ENCODE data around the gene ASAP2. TPM values are rescaled to one million over a fixed set of nuclear protein-coding genes. Genes with fewer than 3 reads are reported as not detected.

The ASAP2 gene
- total and polyA plus RNA-seq, 2 donors (not counting 1 experiment from before 2014, with no cell fraction given), result 0.04 TPM; not detected in 1

DNA sequence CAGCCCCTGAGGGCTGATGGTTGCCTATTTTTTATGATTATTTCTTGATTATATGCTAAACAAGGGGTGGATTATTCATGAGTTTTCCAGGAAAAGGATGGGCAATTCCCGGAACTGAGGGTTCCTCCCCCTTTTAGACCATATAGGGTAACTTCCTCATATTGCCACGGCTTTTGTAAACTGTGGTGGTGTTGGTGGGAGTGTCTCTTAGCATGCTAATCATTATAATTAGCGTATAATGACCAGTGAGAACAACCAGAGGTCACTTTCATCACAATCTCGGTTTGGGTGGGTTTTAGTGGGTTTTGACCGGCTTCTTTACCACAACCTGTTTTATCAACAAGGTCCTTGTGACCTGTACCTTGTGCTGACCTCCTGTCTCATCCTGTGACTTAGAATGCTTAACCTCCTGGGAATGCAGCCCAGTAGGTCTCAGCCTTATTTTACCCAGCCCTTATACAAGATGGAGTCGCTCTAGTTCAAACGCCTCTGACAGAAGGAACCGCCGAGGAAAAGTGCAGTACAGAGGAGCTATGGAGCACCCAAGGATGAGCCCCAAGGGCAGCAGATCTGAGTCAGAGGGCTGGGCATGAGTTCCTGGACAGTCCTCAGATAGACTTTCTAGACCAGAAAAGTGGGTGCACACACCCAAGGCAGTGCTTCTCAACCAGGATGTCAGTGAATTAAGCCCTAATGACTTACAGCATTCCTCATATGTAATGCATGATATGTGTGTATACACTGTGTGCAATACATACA, 37.1 kb upstream of the ASAP2 start:
- Histone ChIP-seq H4K20me1 (ENCODE audit: control insufficient read depth, insufficient read depth, low read length, poor library complexity, severe bottlenecking) (no peaks in the 10 kb centered on the region), H3K4me2 (replicated peaks; ENCODE audit: low read depth, low read length, poor library complexity, severe bottlenecking) (no peak overlapping the region), H3K36me3 (replicated peaks in 1 of 2; ENCODE audit: control extremely low read depth in 1 of 2, control insufficient read depth in 1 of 2, extremely low read depth in 1 of 2, insufficient read depth in 2 of 2, low read length in 1 of 2) (no peaks in the 10 kb centered on the region), H3K9me3 (ENCODE audit: control extremely low read depth in 1 of 3, control insufficient read depth in 2 of 3, insufficient read depth in 1 of 3, low read length in 2 of 3) (no peaks in the 10 kb centered on the region), H3K9ac (ENCODE audit: low read length) (no peak overlapping the region), H2AFZ (ENCODE audit: insufficient read depth, low read depth, low read length, poor library complexity, severe bottlenecking) (no peak overlapping the region), H3K4me1 (ENCODE audit: control insufficient read depth in 2 of 2, insufficient read depth in 2 of 2, low read length in 2 of 2) (no peaks in the 10 kb centered on the region), H3K27me3 (replicated peaks in 1 of 4; ENCODE audit: control extremely low read depth in 1 of 4, control insufficient read depth in 3 of 4, insufficient read depth in 4 of 4, low read length in 3 of 4) (no peaks in the 10 kb centered on the region), H3K27ac (ENCODE audit: low read length in 2 of 2) (no peak overlapping the region), H3K79me2 (ENCODE audit: control insufficient read depth, insufficient read depth, low read length) (no peaks in the 10 kb centered on the region), H3K4me3 (ENCODE audit: control extremely low read depth in 1 of 5, extremely low read depth in 1 of 5, insufficient read depth in 1 of 5, low read depth in 2 of 5, low read length in 4 of 5) (no peak overlapping the region)
- Mint-ChIP-seq H3K27ac (no peak overlapping the region), H3K9me3 (ENCODE audit: insufficient read depth) (no peaks in the 10 kb centered on the region), H3K4me1 (no peaks in the 10 kb centered on the region), H3K4me3 (no peak overlapping the region), H3K27me3 (peaks cover 30% of the 10 kb centered on the region)
- no peak for DNase-seq
- CTCF ChIA-PET, result no interaction called here
- TF ChIP-seq EZH2 (IDR thresholded peaks at IDR 0.05; ENCODE audit: borderline replicate concordance, insufficient read depth, low read depth, low read length, poor library complexity, severe bottlenecking), result no peak
- TF ChIP-seq, protein P1, sequence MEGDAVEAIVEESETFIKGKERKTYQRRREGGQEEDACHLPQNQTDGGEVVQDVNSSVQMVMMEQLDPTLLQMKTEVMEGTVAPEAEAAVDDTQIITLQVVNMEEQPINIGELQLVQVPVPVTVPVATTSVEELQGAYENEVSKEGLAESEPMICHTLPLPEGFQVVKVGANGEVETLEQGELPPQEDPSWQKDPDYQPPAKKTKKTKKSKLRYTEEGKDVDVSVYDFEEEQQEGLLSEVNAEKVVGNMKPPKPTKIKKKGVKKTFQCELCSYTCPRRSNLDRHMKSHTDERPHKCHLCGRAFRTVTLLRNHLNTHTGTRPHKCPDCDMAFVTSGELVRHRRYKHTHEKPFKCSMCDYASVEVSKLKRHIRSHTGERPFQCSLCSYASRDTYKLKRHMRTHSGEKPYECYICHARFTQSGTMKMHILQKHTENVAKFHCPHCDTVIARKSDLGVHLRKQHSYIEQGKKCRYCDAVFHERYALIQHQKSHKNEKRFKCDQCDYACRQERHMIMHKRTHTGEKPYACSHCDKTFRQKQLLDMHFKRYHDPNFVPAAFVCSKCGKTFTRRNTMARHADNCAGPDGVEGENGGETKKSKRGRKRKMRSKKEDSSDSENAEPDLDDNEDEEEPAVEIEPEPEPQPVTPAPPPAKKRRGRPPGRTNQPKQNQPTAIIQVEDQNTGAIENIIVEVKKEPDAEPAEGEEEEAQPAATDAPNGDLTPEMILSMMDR (IDR thresholded peaks at IDR 0.05), result no peak
- intact Hi-C loops (cut with micrococcal nuclease), result no loop called here
- no peak for ATAC-seq (ENCODE audit: low read depth)
- POLR2A ChIA-PET, result no interaction called here
- 87% methylated on average over 2 of the region's 9 CpGs for WGBS (ENCODE audit: insufficient coverage)

DNA sequence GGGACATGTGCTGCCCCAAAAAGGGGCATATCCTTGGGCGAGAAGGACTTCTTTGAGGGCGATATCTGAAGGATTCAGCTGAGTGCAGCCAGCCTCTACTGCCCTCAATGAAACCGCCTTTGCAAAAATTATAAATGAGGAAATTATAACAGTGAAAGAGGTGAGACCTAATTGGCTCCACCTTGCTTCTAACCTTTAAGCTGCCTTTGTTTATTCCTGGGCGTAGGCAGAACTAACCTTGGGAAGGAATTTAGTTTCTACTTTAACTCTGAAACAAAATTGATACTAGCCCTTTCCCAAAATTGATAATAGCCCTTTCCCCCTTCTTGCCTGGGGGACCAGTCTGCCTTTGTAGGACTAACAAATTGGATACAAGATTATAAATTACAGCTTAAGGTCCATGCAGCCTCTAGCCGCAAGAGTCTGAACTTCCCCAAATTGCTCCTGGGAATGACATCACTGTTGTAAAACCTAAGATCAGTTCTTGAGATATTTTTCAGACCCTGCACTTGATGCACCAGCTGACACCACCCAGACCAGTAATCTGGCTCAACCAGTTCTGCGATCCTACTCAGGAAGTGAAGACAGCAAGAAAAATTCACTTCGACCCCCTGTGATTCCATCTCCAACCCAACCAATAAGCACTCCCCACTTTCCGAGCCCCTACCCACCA, 36.0 kb upstream of the ASAP2 start:
- ChIA-PET POLR2A (no interaction called here), CTCF (no interaction called here)
- Mint-ChIP-seq H3K4me3 (no peak overlapping the region), H3K4me1 (no peaks in the 10 kb centered on the region), H3K9me3 (ENCODE audit: insufficient read depth) (no peaks in the 10 kb centered on the region), H3K27ac (no peak overlapping the region), H3K27me3 (peaks cover 30% of the 10 kb centered on the region)
- no peak overlapping the region for H3K4me2 ChIP-seq (replicated peaks; ENCODE audit: low read depth, low read length, poor library complexity, severe bottlenecking)
- TF ChIP-seq EZH2 (IDR thresholded peaks at IDR 0.05; ENCODE audit: borderline replicate concordance, insufficient read depth, low read depth, low read length, poor library complexity, severe bottlenecking), result no peak
- TF ChIP-seq, protein P1 (IDR thresholded peaks at IDR 0.05), result no peak
- no peaks in the 10 kb centered on the region for H3K9me3 ChIP-seq (ENCODE audit: control extremely low read depth in 1 of 3, control insufficient read depth in 2 of 3, insufficient read depth in 1 of 3, low read length in 2 of 3)
- DNase-seq (no peak), ATAC-seq (ENCODE audit: low read depth) (no peak)
- WGBS (ENCODE audit: insufficient coverage), result 54% methylated on average over 2 of the region's 8 CpGs
- H3K27ac ChIP-seq (ENCODE audit: low read length in 2 of 2), result no peak overlapping the region
- no peaks in the 10 kb centered on the region for H3K27me3 ChIP-seq (replicated peaks in 1 of 4; ENCODE audit: control extremely low read depth in 1 of 4, control insufficient read depth in 3 of 4, insufficient read depth in 4 of 4, low read length in 3 of 4)
- H3K4me3 ChIP-seq (ENCODE audit: control extremely low read depth in 1 of 5, extremely low read depth in 1 of 5, insufficient read depth in 1 of 5, low read depth in 2 of 5, low read length in 4 of 5), result no peak overlapping the region
- H3K79me2 ChIP-seq (ENCODE audit: control insufficient read depth, insufficient read depth, low read length), result no peaks in the 10 kb centered on the region
- H2AFZ ChIP-seq (ENCODE audit: insufficient read depth, low read depth, low read length, poor library complexity, severe bottlenecking), result no peak overlapping the region
- no peak overlapping the region for H3K9ac ChIP-seq (ENCODE audit: low read length)
- no peaks in the 10 kb centered on the region for H3K4me1 ChIP-seq (ENCODE audit: control insufficient read depth in 2 of 2, insufficient read depth in 2 of 2, low read length in 2 of 2)
- intact Hi-C loops (cut with micrococcal nuclease), result no loop called here
- no peaks in the 10 kb centered on the region for H4K20me1 ChIP-seq (ENCODE audit: control insufficient read depth, insufficient read depth, low read length, poor library complexity, severe bottlenecking)
- no peaks in the 10 kb centered on the region for H3K36me3 ChIP-seq (replicated peaks in 1 of 2; ENCODE audit: control extremely low read depth in 1 of 2, control insufficient read depth in 1 of 2, extremely low read depth in 1 of 2, insufficient read depth in 2 of 2, low read length in 1 of 2)
